GM18861 (cell line): Measurements from ENCODE around the gene NOP58.
A peak's percentile ranks its signal among the peaks of the same experiment; 100 is the strongest.
"Not testable (repeated sequence)": the region's sequence is repeated elsewhere in the genome, so short reads cannot be mapped to it uniquely, and the experiment has no call there.

Source experiments
- ATAC-seq: cut with Tn5 transposase; IDR thresholded peaks from one replicate; pipeline ENCODE4 v1.9.1; 2021; ENCODE audit not compliant: unreplicated experiment

Gene NOP58, protein sequence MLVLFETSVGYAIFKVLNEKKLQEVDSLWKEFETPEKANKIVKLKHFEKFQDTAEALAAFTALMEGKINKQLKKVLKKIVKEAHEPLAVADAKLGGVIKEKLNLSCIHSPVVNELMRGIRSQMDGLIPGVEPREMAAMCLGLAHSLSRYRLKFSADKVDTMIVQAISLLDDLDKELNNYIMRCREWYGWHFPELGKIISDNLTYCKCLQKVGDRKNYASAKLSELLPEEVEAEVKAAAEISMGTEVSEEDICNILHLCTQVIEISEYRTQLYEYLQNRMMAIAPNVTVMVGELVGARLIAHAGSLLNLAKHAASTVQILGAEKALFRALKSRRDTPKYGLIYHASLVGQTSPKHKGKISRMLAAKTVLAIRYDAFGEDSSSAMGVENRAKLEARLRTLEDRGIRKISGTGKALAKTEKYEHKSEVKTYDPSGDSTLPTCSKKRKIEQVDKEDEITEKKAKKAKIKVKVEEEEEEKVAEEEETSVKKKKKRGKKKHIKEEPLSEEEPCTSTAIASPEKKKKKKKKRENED

GRCh38 chr2:202265467-202266277, at the start of gene NOP58:
NOP58 (plus strand) TSS chr2:202265763; CDS start chr2:202265942, 179 bp downstream.
- ATAC-seq = peak; percentile 79

GRCh38 chr2:202221873-202222272, 43.7 kb upstream of the NOP58 start:
- ATAC-seq = no peak

DNA sequence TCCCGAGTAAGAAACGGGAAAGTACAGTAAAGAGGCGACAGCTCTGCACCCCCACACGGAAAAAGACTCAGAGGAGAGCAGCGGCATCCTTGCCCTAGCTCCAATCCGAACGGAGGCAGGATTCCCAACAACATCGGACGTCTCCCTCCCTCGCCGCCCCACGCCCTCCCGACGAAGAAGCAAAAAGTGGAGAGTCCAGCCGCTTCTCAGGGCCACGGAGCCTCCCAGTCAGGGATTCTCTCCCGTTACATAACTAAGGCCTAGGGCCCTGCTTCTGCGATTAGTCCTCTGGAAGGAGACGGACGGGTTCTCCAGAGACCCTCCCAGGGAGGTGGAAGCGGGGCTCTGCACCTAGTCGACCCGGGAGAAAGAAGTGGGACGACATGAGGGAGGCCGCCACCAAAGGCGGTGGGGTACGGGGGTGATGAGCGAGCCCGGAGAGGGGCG, 27.8 kb upstream of the NOP58 start:
- ATAC-seq = peak; percentile 8

- peak; percentile 95 for ATAC-seq
Observed at GRCh38 chr2:202238234-202239197, 27.0 kb upstream of the NOP58 start, which contains the start of gene SUMO1. SUMO1 (minus strand) TSS chr2:202238597; CDS start chr2:202238451, 146 bp downstream.

DNA sequence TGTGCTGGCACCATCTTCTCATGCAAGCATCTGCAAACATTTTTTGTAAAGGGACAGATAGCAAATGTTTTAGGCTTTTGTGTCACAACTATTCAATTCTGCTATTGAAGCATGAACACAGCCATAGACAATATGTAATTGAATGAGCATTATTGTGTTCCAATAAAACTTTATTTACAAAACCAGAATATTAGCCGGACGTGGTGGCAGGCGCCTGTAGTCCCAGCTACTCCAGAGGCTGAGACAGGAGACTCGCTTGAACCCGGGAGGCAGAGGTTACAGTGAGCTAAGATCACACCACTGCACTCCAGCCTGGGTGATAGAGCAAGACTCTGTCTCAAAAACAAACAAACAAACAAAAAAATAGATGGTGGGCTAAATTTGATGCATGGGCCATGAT, 17.9 kb upstream of the NOP58 start:
- not testable (repeated sequence) for ATAC-seq

GRCh38 chr2:202249521-202250253, 15.9 kb upstream of the NOP58 start:
- no peak for ATAC-seq

GRCh38 chr2:202251494-202251893, 14.1 kb upstream of the NOP58 start:
- ATAC-seq = no peak

- ATAC-seq = no peak
Observed at GRCh38 chr2:202261531-202261930, 4.0 kb upstream of the NOP58 start.

- ATAC-seq = peak; percentile 20
Observed at GRCh38 chr2:202267495-202267894, 1.9 kb downstream of the NOP58 start.

DNA sequence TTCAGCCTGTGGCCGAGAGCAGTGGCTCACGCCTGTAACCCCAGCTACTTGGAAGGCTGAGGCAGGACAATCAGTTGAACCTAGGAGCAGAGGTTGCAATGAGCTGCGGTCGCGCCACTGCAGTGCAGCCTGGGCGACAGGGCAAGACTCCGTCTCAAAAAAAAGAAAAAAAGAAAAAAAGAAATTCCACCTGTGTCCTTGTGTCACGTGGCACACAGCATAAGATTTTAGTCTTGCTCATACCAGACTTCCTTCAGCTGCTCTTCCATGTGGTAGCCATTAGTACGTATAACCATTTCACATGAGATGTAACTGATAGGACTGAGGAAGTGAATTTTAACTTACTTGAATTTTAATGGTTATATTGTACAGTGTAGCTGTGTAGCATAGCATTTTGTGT, 4.0 kb downstream of the NOP58 start:
- peak; percentile 26 for ATAC-seq

- ATAC-seq = peak; percentile 12
Observed at GRCh38 chr2:202270487-202270886, 4.9 kb downstream of the NOP58 start.

DNA sequence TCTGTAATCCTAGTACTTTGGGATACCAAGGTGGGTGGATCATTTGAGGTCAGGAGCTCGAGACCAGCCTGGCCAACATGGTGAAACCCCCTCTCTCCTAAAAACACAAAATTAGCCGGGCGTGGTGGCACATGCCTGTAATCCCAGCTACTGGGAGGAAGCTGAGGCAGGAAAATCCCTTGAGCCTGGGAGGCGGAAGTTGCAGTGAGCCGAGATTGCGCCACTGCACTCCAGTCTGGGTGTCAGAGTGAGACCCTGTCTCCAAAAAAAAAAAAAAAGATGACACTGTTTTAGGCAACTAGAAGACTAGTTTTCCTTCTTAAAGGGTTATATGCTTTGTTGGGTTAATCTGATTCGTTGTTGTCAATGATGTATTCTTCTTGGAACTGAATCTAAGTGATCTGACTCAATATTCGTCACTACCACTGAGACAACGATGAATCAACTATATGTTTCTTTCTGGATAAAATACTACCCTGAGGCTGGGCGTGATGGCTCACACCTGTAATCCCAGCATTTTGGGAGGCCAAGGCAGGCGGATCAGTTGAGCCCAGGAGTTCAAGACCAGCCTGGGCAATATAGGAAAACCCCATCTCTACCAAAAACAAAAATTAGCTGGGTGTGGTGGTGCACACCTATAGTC, 10.6 kb downstream of the NOP58 start:
- not testable (repeated sequence) for ATAC-seq

GRCh38 chr2:202278036-202278760, 12.6 kb downstream of the NOP58 start:
- no peak for ATAC-seq

GRCh38 chr2:202278944-202279343, 13.4 kb downstream of the NOP58 start:
- no peak for ATAC-seq

GRCh38 chr2:202286595-202286994, 21.0 kb downstream of the NOP58 start:
- ATAC-seq = no peak

DNA sequence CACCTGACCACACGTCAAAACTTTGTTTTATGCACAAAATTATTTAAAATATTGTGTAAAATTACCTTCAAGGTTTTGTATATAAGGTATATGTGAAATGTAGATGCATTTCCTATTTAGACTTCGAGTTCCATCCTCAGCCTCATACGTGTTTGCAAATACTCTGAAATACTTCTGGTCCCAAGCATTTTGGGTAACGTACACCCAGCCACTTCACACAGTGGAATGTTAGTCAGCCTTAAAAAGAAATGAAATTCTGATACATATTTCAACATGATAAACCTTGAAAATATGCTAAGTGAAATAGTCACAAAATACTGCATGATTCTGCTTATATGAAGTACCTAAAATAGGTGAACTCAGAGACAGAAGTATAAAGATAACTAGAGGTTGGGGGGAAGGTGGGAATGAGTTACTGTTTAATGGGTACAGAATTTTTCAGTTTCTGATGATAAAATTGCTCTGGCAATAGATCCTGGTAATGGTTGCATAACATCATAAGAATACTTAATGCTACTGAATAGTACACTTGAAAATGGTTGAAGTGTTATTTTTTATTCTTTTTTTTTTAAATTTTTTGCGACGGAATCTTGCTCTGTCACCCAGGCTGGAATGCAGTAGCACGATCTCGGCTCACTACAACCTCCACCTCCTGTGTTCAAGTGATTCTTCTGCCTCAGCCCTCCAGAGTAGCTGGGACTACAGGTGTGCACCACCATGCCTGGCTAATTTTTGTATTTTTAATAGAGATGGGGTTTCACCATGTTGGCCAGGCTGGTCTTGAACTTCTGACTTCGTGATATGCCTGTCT, 24.0 kb downstream of the NOP58 start:
- no peak for ATAC-seq

DNA sequence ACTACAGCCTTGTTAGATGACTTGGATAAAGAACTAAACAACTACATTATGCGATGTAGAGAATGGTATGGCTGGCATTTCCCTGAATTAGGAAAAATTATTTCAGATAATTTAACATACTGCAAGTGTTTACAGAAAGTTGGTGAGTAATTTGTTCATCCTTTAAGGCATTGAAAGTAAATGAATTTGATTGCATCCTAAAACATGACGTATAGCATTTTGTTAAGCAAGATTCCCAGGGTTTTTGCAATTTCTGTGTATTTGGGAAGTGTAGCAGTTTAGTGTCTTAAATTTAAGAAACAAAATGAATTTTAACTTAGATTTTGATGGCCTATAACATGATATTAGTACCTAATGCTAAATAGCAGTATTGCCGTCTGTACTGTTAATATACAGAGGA, 24.8 kb downstream of the NOP58 start:
- no peak for ATAC-seq

GRCh38 chr2:202290970-202291369, 25.4 kb downstream of the NOP58 start:
- no peak for ATAC-seq
